HG02973 (cell line): Measurements from ENCODE around the gene COQ5.

Experiments used
- ATAC-seq: cut with Tn5 transposase; IDR thresholded peaks from one replicate; pipeline ENCODE4 v1.9.1; 2021; ENCODE audit warnings: moderate library complexity; ENCODE audit not compliant: unreplicated experiment

The COQ5 gene

DNA sequence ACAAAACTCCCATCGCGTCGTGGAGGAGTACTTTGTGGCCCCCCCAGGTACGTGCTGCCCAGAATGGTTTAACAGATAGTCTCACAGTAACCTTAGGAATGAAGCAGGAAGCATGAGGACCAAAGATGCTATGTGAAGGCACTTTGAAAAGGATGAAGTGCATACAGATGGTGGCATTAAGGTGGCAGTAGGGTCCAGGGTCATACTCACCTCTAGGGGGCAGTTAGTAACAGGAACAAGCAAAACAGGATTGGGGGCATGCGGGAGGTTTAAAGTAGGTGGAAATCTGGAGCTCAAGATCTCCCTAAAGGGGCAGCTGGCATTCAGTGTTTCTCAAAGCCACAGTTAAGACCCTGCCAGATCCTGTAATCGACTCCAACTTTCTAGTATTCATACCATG lies 71.8 kb downstream of the COQ5 start:
- no peak for ATAC-seq

DNA sequence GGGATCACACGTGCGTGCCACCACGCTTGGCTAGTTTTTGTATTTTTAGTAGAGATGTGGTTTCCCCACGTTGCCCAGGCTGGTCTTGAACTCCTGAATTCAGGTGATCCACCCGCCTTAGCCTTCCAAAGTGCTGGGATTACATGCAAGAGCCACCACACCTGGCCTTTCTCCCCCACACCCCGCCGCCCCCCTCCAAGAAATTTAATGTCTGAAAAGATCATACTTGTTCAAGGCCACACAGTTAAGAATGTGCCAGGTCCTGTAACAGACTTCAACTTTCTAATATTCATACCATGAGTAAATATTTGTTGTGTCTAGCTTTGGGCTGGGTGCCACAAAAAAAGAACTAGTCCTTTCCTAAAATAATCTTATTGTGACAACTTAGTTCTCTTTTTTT lies 73.7 kb downstream of the COQ5 start:
- ATAC-seq: no peak

DNA sequence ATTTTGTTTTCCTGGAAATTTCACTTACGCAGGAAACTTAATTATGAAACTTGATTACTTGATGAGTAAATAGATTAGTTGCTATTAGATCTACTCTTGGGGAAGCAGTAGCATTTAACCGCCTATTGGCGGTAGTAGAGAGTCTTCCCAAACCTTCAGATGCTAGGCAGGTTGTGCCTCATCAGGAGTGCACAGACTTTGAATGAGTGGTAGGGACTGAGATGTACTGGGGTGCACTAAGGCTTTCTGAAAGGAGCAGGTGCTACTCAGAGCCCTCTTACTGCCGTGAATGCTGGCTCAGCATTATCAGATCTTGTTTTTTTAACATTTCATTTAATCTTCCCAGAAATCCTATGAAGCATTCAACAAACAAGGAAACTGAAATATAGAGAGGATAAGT lies 75.0 kb downstream of the COQ5 start:
- no peak for ATAC-seq
